ENCODE measurements around the gene OLFM2. TPM values are rescaled to one million over a fixed set of nuclear protein-coding genes. Genes with fewer than 3 reads are reported as not detected.
A peak's percentile ranks its signal among the peaks of the same experiment; 100 is the strongest.
"Not testable (repeated sequence)": the region's sequence is repeated elsewhere in the genome, so short reads cannot be mapped to it uniquely, and the experiment has no call there.

Gene OLFM2
- total RNA-seq, 1 experiment from 2014 or later, result 14.6 TPM

- in situ Hi-C loops (cut with HindIII; ENCODE audit: low pct_unique_long_range_greater_than_20kb, low sequenced_read_pairs), result no loop called here
- DNase-seq (ENCODE audit: low read depth, low spot score), result peak; percentile 84
These were observed 108.8 kb downstream of the OLFM2 start, which contains the start of gene UBL5 for GRCh38 chr19:9827289-9828238. Gene UBL5 (plus strand): TSS chr19:9827918. CDS start chr19:9828338, 420 bp downstream.

- no peak for DNase-seq (ENCODE audit: low read depth, low spot score)
- in situ Hi-C loops (cut with HindIII; ENCODE audit: low pct_unique_long_range_greater_than_20kb, low sequenced_read_pairs), result no loop called here
These were observed 112.5 kb downstream of the OLFM2 start for GRCh38 chr19:9823816-9824215.

GRCh38 chr19:9820034-9820433 lies 116.3 kb downstream of the OLFM2 start:
- DNase-seq (ENCODE audit: low read depth, low spot score); in situ Hi-C loops (cut with HindIII; ENCODE audit: low pct_unique_long_range_greater_than_20kb, low sequenced_read_pairs): not testable (repeated sequence)

GRCh38 chr19:9819596-9819909 lies 116.8 kb downstream of the OLFM2 start:
- in situ Hi-C loops (cut with HindIII; ENCODE audit: low pct_unique_long_range_greater_than_20kb, low sequenced_read_pairs), result no loop called here
- DNase-seq (ENCODE audit: low read depth, low spot score), result no peak

GRCh38 chr19:9818734-9819595 lies 117.3 kb downstream of the OLFM2 start, which contains the start of gene FBXL12:
Gene FBXL12 (minus strand): TSS chr19:9819079. CDS start chr19:9818813, 266 bp downstream.
- peak; percentile 98 for DNase-seq (ENCODE audit: low read depth, low spot score)
- in situ Hi-C loops (cut with HindIII; ENCODE audit: low pct_unique_long_range_greater_than_20kb, low sequenced_read_pairs), result no loop called here

- DNase-seq (ENCODE audit: low read depth, low spot score), result no peak
- in situ Hi-C loops (cut with HindIII; ENCODE audit: low pct_unique_long_range_greater_than_20kb, low sequenced_read_pairs), result no loop called here
These were observed 118.1 kb downstream of the OLFM2 start for GRCh38 chr19:9818175-9818733.

DNA sequence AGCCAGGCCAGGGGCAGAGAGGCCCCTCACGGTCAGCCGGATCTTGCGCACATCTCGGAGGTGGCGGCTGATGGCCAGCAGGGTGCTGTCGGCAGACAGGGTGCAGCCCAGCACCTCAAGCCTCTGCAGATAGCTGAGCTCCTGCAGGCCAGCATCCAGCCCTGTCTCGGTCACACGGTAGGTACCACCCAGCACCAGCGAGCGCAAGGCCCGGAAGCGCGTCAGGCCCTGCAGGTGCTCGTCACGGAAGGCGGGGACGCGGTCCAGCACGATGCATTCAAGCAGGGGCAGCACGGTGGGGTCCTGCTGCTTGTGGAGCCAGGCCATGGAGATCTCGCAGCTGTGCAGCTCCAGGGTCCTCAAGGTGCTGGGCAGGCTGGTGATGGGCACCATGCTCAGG lies 125.2 kb downstream of the OLFM2 start:
- DNase-seq (ENCODE audit: low read depth, low spot score), result no peak
- in situ Hi-C loops (cut with HindIII; ENCODE audit: low pct_unique_long_range_greater_than_20kb, low sequenced_read_pairs), result no loop called here

DNA sequence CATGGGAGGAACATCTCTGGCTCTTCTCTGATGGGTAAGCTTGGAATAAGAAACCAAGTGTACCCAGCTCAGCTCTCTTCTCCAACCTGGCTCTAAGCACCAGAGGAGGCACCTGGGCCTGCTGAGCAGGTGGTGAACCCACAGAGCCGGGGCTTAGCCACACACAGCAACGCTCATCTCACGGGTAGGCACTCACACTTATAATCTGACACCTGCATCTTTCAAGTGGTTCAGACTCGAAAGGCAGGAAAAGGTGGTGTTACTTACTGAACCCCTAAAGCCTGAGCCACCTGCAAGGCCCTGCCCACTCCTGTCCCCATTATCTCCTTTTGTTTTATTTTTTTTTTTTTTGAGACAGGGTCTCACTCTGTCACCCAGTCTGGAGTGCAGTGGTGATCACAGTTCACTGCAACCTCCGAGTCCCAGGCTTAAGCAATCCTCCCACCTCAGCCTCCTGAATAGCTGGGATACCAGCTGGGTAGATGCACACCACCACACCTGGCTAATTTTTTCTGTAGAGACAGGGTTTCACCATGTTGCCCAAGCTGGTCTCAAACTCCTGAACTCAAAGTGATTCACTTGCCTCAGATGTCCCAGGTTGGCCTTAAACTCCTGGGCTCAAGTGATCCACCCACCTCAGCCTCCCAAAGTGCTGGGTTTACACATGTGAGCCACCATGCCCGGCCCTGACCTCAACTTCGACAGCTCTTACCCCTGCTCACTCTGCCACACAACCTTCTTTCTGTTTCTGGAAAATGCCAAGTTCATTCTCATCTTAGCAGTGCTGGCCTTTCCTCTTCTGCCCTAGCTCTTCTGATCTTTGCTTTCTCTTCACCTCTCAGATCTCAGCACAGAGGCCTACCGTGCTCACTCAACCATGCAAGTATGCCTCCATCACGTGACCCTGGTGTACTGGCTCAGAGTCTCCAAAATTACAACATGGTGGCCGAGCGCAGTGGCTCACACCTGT lies 127.2 kb downstream of the OLFM2 start:
- in situ Hi-C loops (cut with HindIII; ENCODE audit: low pct_unique_long_range_greater_than_20kb, low sequenced_read_pairs), result no loop called here
- DNase-seq (ENCODE audit: low read depth, low spot score), result no peak

DNA sequence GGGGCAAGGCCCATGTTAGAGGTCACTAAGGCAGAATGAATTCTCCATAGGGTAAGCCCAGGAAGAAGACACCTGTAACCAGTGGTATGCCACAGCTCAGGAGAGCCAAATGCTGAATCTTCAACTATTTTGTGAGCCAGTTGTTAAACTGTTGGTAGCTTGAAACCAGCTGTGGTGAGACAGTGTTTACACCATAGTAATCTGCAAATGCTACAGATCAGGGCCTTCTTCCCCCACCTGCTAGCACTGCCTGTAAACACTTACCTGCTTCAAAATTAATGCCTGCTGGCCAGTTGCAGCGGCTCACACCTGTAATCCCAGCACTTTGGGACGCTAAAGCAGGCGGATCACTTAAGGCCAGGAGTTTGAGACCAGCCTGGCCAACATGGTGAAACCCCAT lies 129.5 kb downstream of the OLFM2 start:
- DNase-seq (ENCODE audit: low read depth, low spot score), result no peak
- in situ Hi-C loops (cut with HindIII; ENCODE audit: low pct_unique_long_range_greater_than_20kb, low sequenced_read_pairs), result no loop called here

Small RNAs within 50 kb of the gene (small RNA-seq; reads per million reads assigned to genes)
- gene RF00156, result 0 reads per million in 2 experiments

Other genes with a start within 250 kb of the OLFM2 start
- 2.0 and 3.3 TPM in 2 replicates for gene ZNF846, start 167.8 kb downstream of the OLFM2 start, total RNA-seq (2014; rRNA removed; shearing (Covaris generic))
- 9.6 and 11.5 TPM in 2 replicates for gene FBXL12, start 117.4 kb downstream of the OLFM2 start, total RNA-seq (2014; rRNA removed; shearing (Covaris generic))
- gene UBL5, start 108.6 kb downstream of the OLFM2 start, total RNA-seq (2014; rRNA removed; shearing (Covaris generic)), result 182 and 207 TPM in 2 replicates
- gene PIN1, start 101.2 kb downstream of the OLFM2 start, total RNA-seq (2014; rRNA removed; shearing (Covaris generic)), result 77.2 and 79.2 TPM in 2 replicates
- gene COL5A3, start 74.0 kb upstream of the OLFM2 start, total RNA-seq (2014; rRNA removed; shearing (Covaris generic)), result 1.5 and 2.1 TPM in 2 replicates
- gene RDH8, start 77.0 kb upstream of the OLFM2 start, total RNA-seq (2014; rRNA removed; shearing (Covaris generic)), result 0.53 and 2.4 TPM in 2 replicates
- 22.8 and 24.3 TPM in 2 replicates for gene SHFL, start 149.8 kb upstream of the OLFM2 start, total RNA-seq (2014; rRNA removed; shearing (Covaris generic))
- 1.5 and 2.6 TPM in 2 replicates for gene ANGPTL6, start 166.2 kb upstream of the OLFM2 start, total RNA-seq (2014; rRNA removed; shearing (Covaris generic))
- gene PPAN, start 169.8 kb upstream of the OLFM2 start, total RNA-seq (2014; rRNA removed; shearing (Covaris generic)), result 34.0 and 42.4 TPM in 2 replicates
- gene P2RY11, start 175.2 kb upstream of the OLFM2 start, total RNA-seq (2014; rRNA removed; shearing (Covaris generic)), result 3.1 and 4.4 TPM in 2 replicates
- 275 and 291 TPM in 2 replicates for gene EIF3G, start 183.4 kb upstream of the OLFM2 start, total RNA-seq (2014; rRNA removed; shearing (Covaris generic))